ENCODE data around the gene RAB3C.

DNA sequence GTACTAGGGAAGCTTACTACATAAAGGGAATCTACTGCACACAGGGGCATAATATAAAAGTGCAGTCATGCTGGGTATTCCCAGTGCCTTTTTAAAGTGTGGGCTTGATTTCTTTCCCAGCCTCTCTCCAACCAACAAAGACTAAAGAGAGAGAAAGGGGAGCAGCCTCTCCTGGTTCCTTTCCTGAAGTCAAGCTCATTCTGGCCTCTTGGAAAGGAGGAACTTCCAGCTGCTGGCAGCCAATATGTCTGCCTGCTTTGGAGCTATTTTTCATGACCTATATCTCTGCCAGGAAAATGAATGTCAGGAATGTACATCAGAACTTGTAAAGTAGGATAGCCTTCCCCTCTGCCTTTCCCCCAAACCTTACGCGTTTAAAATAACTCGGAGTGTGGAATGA, 57.1 kb downstream of the RAB3C start:
- TF ChIP-seq CTCF (IDR thresholded peaks at IDR 0.05) (no peak), POLR2AphosphoS5 (IDR thresholded peaks at IDR 0.05; ENCODE audit: low read depth, low read length) (no peak), SIN3A (IDR thresholded peaks at IDR 0.05; ENCODE audit: borderline replicate concordance, insufficient read depth, low read depth, low read length) (no peak), TCF7L2 (IDR thresholded peaks at IDR 0.05; ENCODE audit: low read depth, low read length) (no peak)
- TF ChIP-seq, protein P1, sequence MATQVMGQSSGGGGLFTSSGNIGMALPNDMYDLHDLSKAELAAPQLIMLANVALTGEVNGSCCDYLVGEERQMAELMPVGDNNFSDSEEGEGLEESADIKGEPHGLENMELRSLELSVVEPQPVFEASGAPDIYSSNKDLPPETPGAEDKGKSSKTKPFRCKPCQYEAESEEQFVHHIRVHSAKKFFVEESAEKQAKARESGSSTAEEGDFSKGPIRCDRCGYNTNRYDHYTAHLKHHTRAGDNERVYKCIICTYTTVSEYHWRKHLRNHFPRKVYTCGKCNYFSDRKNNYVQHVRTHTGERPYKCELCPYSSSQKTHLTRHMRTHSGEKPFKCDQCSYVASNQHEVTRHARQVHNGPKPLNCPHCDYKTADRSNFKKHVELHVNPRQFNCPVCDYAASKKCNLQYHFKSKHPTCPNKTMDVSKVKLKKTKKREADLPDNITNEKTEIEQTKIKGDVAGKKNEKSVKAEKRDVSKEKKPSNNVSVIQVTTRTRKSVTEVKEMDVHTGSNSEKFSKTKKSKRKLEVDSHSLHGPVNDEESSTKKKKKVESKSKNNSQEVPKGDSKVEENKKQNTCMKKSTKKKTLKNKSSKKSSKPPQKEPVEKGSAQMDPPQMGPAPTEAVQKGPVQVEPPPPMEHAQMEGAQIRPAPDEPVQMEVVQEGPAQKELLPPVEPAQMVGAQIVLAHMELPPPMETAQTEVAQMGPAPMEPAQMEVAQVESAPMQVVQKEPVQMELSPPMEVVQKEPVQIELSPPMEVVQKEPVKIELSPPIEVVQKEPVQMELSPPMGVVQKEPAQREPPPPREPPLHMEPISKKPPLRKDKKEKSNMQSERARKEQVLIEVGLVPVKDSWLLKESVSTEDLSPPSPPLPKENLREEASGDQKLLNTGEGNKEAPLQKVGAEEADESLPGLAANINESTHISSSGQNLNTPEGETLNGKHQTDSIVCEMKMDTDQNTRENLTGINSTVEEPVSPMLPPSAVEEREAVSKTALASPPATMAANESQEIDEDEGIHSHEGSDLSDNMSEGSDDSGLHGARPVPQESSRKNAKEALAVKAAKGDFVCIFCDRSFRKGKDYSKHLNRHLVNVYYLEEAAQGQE (IDR thresholded peaks at IDR 0.05; ENCODE audit: insufficient read depth in 1 of 2, low read depth in 2 of 2, low read length in 1 of 2) = no peak

Measured in Panc1 (cell line).